OCI-LY1 (cell line): ENCODE results near the gene IKZF3.
A peak's percentile ranks its signal among the peaks of the same experiment; 100 is the strongest.

ENCODE experiments used
- EZH2 ChIP-seq: fragments of 200-600 bp; sonication (generic), shearing (Covaris generic); IDR thresholded peaks from 2 replicates; pipeline ENCODE4 v1.8.0; 2017; ENCODE audit warnings: borderline replicate concordance, mixed run types, mild to moderate bottlenecking, antibody characterized with exemption, low read length, moderate library complexity, mixed read lengths
- TF ChIP-seq, protein P1 (sequence below): fragments of 200-600 bp; sonication (generic), shearing (Covaris generic); IDR thresholded peaks from 2 replicates; pipeline ENCODE4 v1.5.1; 2017; ENCODE audit warnings: mild to moderate bottlenecking, antibody characterized with exemption, low read length, moderate library complexity, mixed read lengths

DNA sequence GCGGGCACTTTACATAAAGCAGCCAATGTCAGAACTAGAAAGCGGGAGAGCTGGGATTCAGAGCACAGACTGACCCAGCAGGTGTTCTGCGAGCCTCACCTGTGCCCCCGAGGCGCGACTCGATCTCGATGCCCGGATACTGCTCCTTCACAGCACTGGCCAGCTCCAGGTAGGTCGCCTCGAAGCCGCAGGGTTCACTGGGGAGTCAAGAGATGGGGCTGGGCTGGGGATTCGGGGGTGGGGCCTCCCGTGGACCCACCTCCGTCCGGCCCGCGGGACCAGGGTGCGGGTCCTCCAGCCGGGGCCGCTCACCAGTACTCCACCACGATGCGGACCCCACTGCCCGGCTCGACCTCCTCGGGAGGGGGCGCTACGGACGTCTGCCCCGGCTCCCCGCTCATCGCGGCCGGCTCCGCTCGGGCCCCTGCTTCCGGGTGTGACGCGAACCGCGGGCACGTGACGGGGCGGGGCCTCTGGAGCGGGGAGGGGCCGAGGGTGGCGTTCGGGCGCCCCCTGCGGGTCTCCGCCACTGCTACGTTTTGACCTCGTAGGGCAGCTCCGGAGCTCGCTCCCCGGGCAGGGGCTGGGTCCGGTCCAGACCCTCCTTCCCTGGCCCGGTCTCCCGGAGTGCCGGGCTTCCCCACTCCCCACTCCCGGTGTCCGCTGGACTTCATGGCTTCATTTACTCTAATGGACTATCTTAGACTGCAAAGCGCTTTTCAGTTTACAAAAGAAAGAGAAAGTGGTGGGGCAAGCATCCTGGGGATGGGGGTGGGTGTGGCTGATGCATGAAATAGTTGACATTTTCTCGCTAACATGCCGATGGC lies 133.8 kb downstream of the IKZF3 start, which contains the start of gene MIEN1:
- no peak for TF ChIP-seq EZH2
- TF ChIP-seq, protein P1, sequence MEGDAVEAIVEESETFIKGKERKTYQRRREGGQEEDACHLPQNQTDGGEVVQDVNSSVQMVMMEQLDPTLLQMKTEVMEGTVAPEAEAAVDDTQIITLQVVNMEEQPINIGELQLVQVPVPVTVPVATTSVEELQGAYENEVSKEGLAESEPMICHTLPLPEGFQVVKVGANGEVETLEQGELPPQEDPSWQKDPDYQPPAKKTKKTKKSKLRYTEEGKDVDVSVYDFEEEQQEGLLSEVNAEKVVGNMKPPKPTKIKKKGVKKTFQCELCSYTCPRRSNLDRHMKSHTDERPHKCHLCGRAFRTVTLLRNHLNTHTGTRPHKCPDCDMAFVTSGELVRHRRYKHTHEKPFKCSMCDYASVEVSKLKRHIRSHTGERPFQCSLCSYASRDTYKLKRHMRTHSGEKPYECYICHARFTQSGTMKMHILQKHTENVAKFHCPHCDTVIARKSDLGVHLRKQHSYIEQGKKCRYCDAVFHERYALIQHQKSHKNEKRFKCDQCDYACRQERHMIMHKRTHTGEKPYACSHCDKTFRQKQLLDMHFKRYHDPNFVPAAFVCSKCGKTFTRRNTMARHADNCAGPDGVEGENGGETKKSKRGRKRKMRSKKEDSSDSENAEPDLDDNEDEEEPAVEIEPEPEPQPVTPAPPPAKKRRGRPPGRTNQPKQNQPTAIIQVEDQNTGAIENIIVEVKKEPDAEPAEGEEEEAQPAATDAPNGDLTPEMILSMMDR: peak; percentile 82
